Measurements from ENCODE around the gene TESMIN.

Gene TESMIN

GRCh38 chr11:68751331-68751856, at the start of gene TESMIN:
Gene TESMIN (minus strand): TSS chr11:68751520. CDS start chr11:68750660, 860 bp downstream.
- peak; percentile 96 for DNase-seq (ENCODE audit: low spot score)

- peak; percentile 80 for DNase-seq (ENCODE audit: low spot score)
Observed at GRCh38 chr11:68798221-68798813, 47.0 kb upstream of the TESMIN start.

- no peak for DNase-seq (ENCODE audit: low spot score)
Observed at GRCh38 chr11:68796801-68797200, 45.5 kb upstream of the TESMIN start.

- no peak for DNase-seq (ENCODE audit: low spot score)
Observed at GRCh38 chr11:68792400-68792966, 41.2 kb upstream of the TESMIN start.

GRCh38 chr11:68784653-68785052, 33.3 kb upstream of the TESMIN start:
- no peak for DNase-seq (ENCODE audit: low spot score)

GRCh38 chr11:68783216-68783821, 32.0 kb upstream of the TESMIN start:
- no peak for DNase-seq (ENCODE audit: low spot score)

- DNase-seq (ENCODE audit: low spot score): no peak
Observed at GRCh38 chr11:68782711-68783110, 31.4 kb upstream of the TESMIN start.

GRCh38 chr11:68780829-68781228, 29.5 kb upstream of the TESMIN start:
- DNase-seq (ENCODE audit: low spot score): peak; percentile 71

- DNase-seq (ENCODE audit: low spot score): no peak
Observed at GRCh38 chr11:68778205-68778604, 26.9 kb upstream of the TESMIN start.

- no peak for DNase-seq (ENCODE audit: low spot score)
Observed at GRCh38 chr11:68776442-68777235, 25.3 kb upstream of the TESMIN start.

- DNase-seq (ENCODE audit: low spot score): no peak
Observed at GRCh38 chr11:68775951-68776388, 24.6 kb upstream of the TESMIN start.

GRCh38 chr11:68774194-68774585, 22.9 kb upstream of the TESMIN start:
- DNase-seq (ENCODE audit: low spot score): no peak

GRCh38 chr11:68773521-68774193, 22.3 kb upstream of the TESMIN start:
- no peak for DNase-seq (ENCODE audit: low spot score)

- DNase-seq (ENCODE audit: low spot score): no peak
Observed at GRCh38 chr11:68772936-68773335, 21.6 kb upstream of the TESMIN start.

- no peak for DNase-seq (ENCODE audit: low spot score)
Observed at GRCh38 chr11:68770781-68771180, 19.5 kb upstream of the TESMIN start.

- no peak for DNase-seq (ENCODE audit: low spot score)
Observed at GRCh38 chr11:68767672-68768071, 16.4 kb upstream of the TESMIN start.

GRCh38 chr11:68766786-68767185, 15.5 kb upstream of the TESMIN start:
- no peak for DNase-seq (ENCODE audit: low spot score)

- no peak for DNase-seq (ENCODE audit: low spot score)
Observed at GRCh38 chr11:68764746-68765145, 13.4 kb upstream of the TESMIN start.

GRCh38 chr11:68763926-68764657, 12.8 kb upstream of the TESMIN start:
- no peak for DNase-seq (ENCODE audit: low spot score)

- DNase-seq (ENCODE audit: low spot score): peak; percentile 56
Observed at GRCh38 chr11:68763181-68763721, 11.9 kb upstream of the TESMIN start.

- DNase-seq (ENCODE audit: low spot score): no peak
Observed at GRCh38 chr11:68762481-68762880, 11.2 kb upstream of the TESMIN start.
